NCI-H2107 (cell line): ENCODE results near the gene COL6A3.
"Not testable (repeated sequence)": the region's sequence is repeated elsewhere in the genome, so short reads cannot be mapped to it uniquely, and the experiment has no call there.

ENCODE experiments used
- DNase-seq: peaks from one replicate; lab custom pipeline; 2025; lab: John Stamatoyannopoulos, UW

The COL6A3 gene

GRCh38 chr2:237412988-237413776, 782 bp downstream of the COL6A3 start:
- no peak for DNase-seq

- no peak for DNase-seq
Observed at GRCh38 chr2:237412646-237412987, 1.3 kb downstream of the COL6A3 start.

GRCh38 chr2:237411683-237412423, 2.1 kb downstream of the COL6A3 start:
- no peak for DNase-seq

GRCh38 chr2:237411092-237411601, 2.8 kb downstream of the COL6A3 start:
- DNase-seq: no peak

- not testable (repeated sequence) for DNase-seq
Observed at GRCh38 chr2:237409263-237409662, 4.7 kb downstream of the COL6A3 start.

- DNase-seq: no peak
Observed at GRCh38 chr2:237408335-237409000, 5.5 kb downstream of the COL6A3 start.

- no peak for DNase-seq
Observed at GRCh38 chr2:237407700-237408099, 6.3 kb downstream of the COL6A3 start.

GRCh38 chr2:237406371-237406895, 7.5 kb downstream of the COL6A3 start:
- DNase-seq: no peak

GRCh38 chr2:237405605-237406004, 8.4 kb downstream of the COL6A3 start:
- DNase-seq: no peak

- DNase-seq: no peak
Observed at GRCh38 chr2:237405006-237405559, 8.9 kb downstream of the COL6A3 start.

- DNase-seq: no peak
Observed at GRCh38 chr2:237404413-237404812, 9.6 kb downstream of the COL6A3 start.

GRCh38 chr2:237403024-237403882, 10.7 kb downstream of the COL6A3 start:
- DNase-seq: no peak

- no peak for DNase-seq
Observed at GRCh38 chr2:237400199-237400598, 13.8 kb downstream of the COL6A3 start.

- no peak for DNase-seq
Observed at GRCh38 chr2:237397072-237397471, 16.9 kb downstream of the COL6A3 start.

- no peak for DNase-seq
Observed at GRCh38 chr2:237393523-237393922, 20.4 kb downstream of the COL6A3 start.

- no peak for DNase-seq
Observed at GRCh38 chr2:237392186-237392585, 21.8 kb downstream of the COL6A3 start.

- no peak for DNase-seq
Observed at GRCh38 chr2:237391140-237391539, 22.8 kb downstream of the COL6A3 start.

GRCh38 chr2:237390235-237390634, 23.7 kb downstream of the COL6A3 start:
- DNase-seq: no peak

- DNase-seq: no peak
Observed at GRCh38 chr2:237389831-237390230, 24.1 kb downstream of the COL6A3 start.

GRCh38 chr2:237388036-237388435, 25.9 kb downstream of the COL6A3 start:
- DNase-seq: no peak

- no peak for DNase-seq
Observed at GRCh38 chr2:237384672-237385020, 29.3 kb downstream of the COL6A3 start.
